AG08396 (cell line): ENCODE data around the gene BRSK1.

Source experiments
- DNase-seq: peaks from one replicate; pipeline ENCODE4 v3.0.0; 2012; ENCODE audit warnings: low spot score, mixed read lengths

Gene BRSK1

DNA sequence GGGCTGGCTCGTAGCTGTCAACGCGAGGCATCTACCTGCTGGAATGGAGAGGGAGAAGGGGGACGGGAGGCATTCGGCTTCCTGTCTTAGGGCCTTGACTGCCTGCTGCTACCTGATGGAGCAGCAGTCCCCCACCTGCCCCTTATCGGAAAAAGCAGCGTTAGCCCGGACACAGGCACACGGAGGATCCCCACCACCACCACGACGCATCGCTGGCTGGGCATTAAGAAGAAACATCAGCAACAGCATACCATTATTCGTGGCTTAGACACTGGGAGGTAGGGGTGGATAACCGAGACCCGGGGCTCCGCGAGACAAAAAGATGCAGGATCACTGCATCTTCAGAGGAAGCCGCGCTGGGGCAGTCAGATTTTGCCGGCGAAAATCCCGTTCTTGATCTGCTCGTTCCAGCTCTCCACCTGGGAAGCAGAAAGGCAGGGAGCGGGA is 69.6 kb downstream of the BRSK1 start:
- no peak for DNase-seq

DNA sequence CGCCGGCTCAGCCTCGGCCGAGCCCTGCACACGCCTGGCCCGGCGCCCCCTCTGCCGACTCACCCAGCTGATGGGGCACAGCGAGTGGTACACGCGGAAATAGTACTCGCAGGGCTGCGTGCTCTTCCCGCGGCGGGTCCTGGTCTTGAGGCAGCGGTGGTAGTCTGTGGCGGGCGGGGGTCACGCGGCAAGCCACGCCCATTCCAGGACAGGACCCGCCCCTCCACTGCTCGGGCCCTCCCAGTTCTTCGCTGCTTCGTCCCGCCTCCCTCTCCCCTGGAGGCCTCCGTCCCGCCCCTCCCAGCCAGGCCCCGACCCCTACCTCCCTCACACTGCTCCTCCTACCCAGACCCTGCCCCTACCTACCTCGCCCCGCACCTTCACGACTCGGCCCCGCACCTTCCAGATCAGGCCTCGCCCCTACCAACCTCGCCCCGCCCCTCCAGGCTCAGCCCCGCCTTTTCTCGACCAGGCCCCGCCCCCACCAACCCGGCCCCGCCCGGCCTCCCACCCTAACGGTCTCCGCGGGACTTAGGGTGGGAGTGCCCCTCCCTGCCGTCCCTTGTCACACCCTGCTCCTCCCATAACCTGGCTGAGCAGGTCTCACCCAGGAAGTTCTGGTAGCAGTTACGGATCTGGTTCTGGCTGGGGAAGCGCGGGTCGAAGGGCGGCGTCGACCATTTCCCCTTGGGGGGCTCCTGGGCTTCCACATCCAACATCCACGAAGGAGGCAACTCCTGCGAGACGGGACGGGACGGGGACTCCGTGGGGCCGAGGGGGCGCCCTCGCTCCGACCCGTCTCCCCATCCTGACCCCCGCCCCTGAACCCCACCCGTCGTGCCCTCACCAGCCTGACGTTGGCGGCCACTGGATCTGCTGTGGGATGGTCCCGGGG is 70.3 kb downstream of the BRSK1 start:
- DNase-seq, result peak; percentile 90

DNA sequence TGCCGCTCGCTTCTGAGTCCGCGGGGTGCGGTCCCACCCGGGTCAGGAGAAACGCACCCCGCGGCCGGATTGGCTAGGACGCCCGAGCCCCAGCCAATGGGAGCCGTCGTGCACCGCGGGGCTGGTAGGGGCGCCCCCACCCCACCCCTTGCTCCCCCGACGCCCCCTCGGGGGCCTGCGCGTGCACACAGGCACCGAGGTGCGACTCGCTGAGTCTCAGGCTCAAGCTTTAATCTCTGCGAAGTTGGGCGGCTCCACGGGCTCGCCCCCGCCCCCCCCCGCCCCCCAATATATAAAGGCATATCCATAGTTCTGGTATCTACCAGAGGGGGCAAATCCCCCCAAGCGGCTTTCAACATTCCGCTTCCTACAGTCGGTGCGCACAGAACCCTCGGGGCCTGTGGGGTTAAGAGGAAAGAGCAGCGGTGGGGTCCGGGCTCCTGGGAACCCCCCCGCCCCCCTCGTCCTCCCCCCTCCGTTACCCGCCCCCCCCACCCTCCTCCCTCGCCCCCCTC is 71.0 kb downstream of the BRSK1 start, which contains the start of gene COX6B2:
Gene COX6B2 (minus strand): TSS at position 22 of the 515 bp plus-strand sequence. CDS start 198 bp downstream, outside the sequence.
- no peak for DNase-seq

DNA sequence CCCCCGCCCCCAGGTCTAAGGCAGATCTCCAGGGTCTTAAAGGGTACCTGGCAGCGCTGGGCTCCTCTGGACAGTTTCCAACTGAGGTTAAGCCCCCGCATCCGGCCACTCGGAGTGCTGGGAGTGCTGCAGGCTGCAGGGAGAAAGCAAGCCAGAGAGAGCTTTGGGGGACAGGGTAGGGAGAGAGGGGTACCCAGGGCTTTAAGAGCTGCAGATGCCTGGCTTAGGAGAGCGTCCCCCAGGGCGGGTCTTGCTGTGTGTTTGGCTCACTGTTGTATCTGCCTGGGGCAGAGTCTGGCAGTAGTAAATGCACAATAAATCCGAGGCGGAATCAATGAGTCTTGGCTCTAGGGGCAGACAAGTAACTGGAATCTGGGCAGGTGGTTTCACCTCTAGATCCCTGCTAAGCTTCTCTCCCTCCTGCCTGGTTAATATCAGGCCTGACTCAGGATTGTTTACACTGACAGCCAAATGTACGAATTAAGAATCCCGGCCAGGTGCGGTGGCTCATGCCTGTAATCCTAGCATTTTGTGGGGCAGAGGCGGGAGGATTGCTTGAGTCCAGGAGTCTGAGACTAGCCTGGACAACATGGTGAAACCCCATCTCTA is 71.5 kb downstream of the BRSK1 start:
- no peak for DNase-seq

DNA sequence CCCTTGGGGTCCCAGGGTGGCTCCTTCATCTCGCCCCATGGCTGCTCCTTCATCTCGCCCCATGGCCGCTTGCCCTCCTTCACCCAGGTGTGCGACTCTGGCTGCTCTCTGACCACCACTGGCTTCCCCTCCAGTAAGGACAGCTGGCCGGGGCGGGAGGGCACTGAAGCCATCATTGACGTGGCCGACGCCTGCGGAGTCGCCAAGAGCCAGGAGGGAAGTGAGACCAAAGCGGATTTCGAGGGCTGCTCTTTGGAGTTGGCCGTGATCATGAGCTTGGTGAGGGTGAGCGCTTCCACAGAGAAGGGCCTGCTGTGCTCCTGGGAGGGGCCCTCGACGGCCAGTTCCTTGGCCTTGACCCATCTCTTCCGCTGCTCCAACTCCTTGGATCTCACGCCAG is 74.7 kb downstream of the BRSK1 start:
- no peak for DNase-seq

DNA sequence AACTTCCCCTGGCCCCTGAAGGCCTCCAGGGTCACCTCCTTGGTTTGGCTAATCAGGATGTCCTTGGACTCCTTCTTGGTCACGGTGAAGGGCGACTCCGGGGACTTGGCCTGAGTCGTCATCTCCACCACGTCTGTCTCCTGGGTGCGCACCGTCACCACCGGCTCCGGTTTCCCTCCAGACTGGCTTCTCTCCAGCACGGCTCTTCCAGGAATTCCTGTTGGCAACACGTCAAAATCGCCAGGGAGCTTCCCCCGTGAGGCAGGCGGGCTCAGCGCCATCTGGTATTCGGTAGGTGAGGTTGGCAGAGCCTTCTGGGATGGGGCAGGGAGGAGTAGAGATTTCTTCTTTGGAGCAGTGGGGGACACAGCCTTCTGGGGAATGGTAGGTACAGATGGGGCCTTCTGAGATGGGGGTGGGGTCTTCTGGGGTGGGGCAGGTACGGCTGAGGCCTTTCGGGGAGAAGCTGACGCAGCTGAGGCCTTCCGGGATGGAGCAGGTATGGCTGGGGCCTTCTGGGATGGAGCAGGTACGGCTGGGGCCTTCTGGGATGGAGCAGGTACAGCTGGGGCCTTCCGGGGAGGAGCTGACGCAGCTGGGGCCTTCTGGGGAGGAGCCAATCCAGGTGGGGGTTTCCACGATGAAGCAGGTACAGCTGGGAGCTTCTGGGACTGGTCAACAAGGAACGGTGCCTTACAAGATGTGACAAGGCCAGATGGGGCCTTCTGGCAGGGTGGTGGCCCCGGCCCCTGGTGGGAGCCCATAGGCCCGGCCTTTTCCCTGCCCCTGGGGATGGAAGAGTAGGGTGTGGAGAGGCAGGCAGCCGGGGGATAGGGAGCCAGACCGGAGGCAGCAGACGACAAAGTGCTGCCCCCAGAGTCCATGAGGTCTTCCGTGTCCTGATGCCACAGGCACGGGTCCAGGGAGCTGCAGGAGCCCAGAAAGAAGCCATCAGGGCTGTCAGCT is 75.4 kb downstream of the BRSK1 start:
- DNase-seq, result no peak

DNA sequence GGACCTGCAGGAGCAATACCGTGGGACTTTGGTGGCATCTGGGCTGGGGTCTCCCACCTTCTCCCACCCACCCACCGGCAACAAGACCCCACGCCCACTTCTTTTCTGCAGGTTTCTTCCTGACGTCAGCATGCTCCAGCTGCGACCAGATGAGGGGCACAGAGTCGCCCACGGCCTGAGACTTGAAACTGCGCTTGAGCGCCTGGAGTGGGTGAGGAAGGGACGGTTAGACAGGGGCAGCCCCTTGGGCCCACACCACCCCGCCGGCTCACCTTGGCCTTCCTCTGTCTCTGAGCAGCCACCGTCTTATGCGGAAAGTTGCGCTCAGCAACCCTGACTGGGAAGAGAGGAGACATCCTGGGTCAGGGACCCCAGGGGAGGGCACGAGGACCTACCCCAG is 77.1 kb downstream of the BRSK1 start:
- DNase-seq, result no peak
